Measurements from ENCODE around the gene CYP2B6.
"Not testable (repeated sequence)": the region's sequence is repeated elsewhere in the genome, so short reads cannot be mapped to it uniquely, and the experiment has no call there.

DNA sequence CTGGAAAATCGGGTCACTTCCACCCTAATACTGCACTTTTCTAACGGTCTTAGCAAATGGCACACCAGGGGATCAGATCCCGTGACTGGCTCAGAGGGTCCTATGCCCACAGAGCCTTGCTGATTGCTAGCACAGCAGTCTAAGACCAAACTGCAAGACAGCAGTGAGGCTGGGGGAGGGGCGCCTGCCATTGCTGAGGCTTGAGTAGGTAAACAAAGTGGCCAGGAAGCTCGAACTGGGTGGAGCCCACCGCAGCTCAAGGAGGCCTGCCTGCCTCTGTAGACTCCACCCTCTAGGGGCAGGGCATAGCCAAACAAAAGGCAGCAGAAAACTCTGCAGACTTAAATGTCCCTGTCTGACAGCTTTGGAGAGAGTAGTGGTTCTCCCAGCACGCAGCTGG is 42.2 kb downstream of the CYP2B6 start:
- TF ChIP-seq, protein P1, sequence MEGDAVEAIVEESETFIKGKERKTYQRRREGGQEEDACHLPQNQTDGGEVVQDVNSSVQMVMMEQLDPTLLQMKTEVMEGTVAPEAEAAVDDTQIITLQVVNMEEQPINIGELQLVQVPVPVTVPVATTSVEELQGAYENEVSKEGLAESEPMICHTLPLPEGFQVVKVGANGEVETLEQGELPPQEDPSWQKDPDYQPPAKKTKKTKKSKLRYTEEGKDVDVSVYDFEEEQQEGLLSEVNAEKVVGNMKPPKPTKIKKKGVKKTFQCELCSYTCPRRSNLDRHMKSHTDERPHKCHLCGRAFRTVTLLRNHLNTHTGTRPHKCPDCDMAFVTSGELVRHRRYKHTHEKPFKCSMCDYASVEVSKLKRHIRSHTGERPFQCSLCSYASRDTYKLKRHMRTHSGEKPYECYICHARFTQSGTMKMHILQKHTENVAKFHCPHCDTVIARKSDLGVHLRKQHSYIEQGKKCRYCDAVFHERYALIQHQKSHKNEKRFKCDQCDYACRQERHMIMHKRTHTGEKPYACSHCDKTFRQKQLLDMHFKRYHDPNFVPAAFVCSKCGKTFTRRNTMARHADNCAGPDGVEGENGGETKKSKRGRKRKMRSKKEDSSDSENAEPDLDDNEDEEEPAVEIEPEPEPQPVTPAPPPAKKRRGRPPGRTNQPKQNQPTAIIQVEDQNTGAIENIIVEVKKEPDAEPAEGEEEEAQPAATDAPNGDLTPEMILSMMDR (conservative IDR thresholded peaks at IDR 0.05; ENCODE audit: low read depth, low read length) = not testable (repeated sequence)
- TF ChIP-seq EZH2 (IDR thresholded peaks at IDR 0.05; ENCODE audit: borderline replicate concordance, low read depth, low read length, poor library complexity, severe bottlenecking) = not testable (repeated sequence)
